Hepatocyte (in vitro differentiated cells): ENCODE measurements around the gene ATP6V0A1.

Experiments
- EZH2 ChIP-seq: fragments of 200-600 bp; sonication (generic); IDR thresholded peaks from 2 replicates; pipeline ENCODE4 v1.6.1; 2016; ENCODE audit warnings: antibody characterized with exemption, mild to moderate bottlenecking, borderline replicate concordance
- EZH2phosphoT487 ChIP-seq: fragments of 200-600 bp; sonication (generic); IDR thresholded peaks from one replicate; pipeline ENCODE4 v1.6.1; 2018; ENCODE audit warnings: antibody characterized with exemption, mild to moderate bottlenecking, low read depth, moderate library complexity; ENCODE audit not compliant: unreplicated experiment, severe bottlenecking
- TF ChIP-seq, protein P1 (sequence below): fragments of 200-600 bp; sonication (generic); IDR thresholded peaks from 2 replicates; pipeline ENCODE4 v1.5.1; 2016; ENCODE audit warnings: antibody characterized with exemption, mild to moderate bottlenecking; ENCODE audit not compliant: poor library complexity

DNA sequence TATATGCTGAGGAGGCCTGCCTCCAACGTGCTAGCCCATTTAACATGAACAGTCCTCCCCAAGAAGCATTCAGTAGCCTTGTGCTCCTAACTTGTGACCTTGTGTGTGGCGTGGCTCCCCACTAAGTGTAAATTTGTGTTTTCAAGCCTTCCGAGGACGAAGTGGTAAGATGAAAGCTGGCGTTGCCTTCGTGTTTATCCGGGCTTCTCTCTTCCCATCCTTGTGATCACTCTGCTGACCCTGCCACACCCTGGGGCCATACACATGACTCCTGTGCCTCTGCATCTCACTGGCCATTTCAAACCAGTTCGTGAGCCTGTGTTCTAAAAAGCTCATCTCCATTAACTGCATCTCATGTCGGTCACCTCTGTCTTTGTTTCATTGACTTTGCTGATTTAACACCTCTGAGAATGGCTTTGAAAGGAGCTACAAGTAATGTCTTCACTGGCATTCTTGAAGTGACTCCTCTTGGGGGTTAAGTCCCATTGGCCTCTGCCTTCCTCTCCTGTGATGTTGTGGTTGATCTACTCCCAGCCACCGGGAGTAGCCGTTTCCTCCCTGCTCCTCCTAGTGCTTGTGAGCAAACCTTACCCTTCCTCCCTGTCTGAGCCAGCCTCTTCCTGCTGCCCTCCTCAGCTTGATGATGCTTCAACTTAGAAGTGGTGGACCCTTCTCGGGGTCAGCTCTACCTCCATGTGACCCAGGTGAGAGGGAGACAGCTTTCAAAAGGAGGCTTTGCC lies 49.9 kb downstream of the ATP6V0A1 start:
- TF ChIP-seq, protein P1, sequence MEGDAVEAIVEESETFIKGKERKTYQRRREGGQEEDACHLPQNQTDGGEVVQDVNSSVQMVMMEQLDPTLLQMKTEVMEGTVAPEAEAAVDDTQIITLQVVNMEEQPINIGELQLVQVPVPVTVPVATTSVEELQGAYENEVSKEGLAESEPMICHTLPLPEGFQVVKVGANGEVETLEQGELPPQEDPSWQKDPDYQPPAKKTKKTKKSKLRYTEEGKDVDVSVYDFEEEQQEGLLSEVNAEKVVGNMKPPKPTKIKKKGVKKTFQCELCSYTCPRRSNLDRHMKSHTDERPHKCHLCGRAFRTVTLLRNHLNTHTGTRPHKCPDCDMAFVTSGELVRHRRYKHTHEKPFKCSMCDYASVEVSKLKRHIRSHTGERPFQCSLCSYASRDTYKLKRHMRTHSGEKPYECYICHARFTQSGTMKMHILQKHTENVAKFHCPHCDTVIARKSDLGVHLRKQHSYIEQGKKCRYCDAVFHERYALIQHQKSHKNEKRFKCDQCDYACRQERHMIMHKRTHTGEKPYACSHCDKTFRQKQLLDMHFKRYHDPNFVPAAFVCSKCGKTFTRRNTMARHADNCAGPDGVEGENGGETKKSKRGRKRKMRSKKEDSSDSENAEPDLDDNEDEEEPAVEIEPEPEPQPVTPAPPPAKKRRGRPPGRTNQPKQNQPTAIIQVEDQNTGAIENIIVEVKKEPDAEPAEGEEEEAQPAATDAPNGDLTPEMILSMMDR, result no peak
- no peak for TF ChIP-seq EZH2
- TF ChIP-seq EZH2phosphoT487, result no peak
